ENCODE results near the gene GNAQ.

GNAQ gene

DNA sequence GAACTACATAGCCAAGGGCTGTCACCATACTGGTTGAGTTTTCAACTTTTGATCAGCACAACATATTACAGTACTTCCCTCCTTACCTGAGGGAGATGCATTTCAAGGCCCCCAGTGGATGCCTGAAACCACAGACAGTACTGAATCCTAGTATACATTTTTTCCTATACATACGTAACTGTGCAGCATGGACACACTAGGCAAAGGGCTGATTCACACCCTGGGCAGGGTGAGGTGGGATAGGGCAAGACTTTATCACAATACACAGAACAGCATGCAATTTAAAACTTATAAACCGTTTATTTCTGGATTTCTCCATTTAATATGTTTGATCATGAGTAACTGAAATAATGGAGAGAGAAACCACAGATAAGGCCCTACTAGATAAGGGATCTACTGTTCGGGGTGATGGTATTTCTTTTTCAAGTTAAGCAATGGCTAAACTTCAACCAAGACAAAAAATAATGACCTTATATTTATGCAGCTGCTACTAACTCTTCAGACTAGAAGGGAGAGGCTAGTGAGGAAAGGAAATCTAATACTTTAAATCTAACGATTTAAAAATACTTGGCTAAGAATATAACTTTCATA is 196.6 kb downstream of the GNAQ start:
- no peak for DNase-seq

DNA sequence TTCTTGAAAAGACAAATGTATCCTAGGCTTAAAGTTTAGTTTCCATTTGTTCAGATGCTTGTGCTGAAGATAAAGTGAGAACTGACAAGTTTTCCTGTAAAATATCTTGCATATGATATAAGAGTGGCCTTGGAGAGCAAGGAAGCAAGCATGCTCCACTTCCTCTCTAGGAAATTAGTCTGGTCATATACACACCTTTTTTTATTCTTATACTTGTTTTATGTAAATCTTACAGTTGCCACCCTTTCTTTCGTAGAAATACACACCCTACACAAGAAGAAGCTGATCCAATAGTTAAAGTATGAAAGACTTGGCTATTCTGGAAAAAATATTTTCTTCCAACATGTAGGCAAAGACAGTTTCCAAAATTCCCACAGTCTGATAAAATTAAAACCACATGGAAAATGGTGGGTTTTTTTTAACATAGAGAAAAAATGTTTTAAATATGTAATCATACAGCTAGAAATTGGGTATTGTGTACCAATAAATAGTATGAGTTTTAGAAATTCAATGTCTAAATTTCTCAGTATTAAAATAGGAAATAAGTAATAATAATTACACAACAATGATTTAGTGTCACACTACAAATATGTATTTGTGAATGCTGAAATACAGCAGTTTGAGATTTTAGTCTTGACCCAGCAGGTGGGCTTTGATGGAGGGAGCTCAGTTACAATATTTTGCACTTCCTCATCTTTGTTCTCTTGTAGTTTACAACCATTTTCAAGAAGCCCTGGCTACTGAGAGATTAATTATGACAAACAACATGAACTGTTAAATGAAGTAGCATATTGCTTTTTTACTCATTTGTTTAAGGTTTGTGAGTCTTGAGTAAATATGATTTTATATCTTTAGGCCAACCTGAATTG is 197.8 kb downstream of the GNAQ start:
- no peak for DNase-seq

DNA sequence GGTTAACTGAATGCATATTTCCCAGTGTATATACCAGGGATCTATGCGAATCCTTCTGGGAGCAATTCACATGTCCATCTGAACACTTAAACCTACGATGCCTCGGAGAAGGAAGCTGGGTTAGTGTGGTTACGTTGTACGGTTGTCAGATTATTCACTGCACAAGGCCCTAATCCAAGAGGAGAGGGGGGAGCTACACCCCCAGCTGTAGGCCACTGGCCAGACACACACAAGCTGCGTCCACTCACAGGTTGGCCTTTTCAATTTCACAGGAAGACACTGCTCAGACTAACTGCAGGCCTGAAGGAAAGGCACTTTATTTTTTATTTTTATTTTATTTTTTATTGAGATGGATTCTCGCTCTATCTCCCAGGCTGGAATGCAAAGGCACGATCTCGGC is 199.0 kb downstream of the GNAQ start:
- DNase-seq: no peak

DNA sequence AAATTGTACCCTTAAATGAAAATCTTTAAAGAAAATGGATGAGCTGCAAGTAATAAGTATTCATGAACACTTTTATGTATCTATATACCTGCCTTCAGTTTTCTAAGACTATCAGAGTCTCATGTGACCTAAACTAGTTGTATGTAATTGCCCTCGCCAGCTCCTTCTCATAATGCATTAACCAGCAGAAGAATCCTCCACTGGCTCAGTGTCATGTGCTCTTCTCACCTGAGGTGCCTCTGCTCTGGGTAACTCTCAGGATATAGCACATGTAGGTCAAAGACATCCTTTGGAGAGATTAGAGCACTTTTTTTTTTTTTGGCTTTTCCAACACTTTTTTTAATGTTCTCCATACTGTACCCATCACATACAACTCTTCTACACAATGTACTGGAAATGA is 199.8 kb downstream of the GNAQ start:
- DNase-seq: no peak

DNA sequence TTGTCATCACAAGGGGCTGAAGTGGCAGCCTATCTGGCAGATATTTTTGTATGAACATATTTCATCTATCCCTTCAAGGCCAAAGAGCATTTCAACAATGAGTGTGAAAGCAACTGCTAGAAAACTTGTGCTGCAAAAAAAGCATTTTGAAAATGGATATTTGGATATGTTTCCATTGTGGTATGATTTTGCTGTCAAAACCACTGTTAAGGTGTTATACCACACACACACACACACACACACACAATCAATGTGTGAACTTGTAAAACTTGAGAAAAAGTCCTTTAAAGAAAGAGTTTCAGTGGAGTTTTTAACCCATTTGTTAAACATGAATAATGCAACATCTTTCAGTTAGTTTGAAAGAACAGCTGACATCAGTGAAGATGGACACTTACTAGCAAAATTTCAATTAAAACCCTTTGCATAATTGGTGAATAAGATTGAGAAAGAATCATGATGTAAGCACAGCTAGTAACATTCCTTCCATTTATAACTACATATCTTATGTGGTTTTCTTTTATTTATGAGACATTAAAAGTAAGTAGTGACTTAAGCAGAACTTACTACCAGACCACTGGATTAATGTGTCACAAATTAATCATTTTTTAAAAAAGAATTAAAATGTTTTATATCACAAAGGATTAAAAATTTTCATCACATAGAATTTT is 200.9 kb downstream of the GNAQ start:
- no peak for DNase-seq

- no peak for DNase-seq
Measured at GRCh38 chr9:77829420-77829819, 202.2 kb downstream of the GNAQ start.

DNA sequence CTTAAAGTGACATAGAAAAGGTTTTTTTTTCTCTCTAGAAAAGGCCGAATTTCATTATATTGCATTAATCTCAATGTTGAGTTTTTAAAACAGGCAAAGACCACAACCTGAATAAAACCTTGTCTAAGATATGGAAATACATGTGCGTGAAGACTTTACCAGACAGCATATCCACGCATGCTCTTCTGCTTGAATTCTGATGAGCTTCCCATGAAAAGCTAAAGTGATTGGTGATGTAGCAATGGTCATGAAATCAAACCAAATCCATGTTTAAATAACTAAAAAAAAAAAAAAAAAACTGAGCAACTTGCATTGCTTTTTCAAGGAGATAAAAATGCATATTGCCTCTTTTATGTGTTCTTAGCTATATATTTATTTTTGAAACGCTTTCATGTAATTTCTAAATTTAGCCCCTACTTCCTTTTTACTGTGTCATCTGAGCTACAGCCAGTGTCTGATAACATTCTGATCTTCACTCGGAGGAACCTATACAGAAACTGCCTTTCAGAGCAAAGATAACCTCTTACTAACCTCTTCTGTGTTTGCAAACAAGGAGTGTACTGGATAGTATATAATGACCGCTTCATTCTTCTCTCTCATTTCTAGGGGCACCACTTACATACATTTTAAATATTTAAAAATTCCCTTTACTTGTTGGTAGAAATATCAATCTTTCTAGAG is 204.4 kb downstream of the GNAQ start:
- DNase-seq: no peak

GRCh38 chr9:77826621-77827020 is 205.0 kb downstream of the GNAQ start:
- no peak for DNase-seq

GRCh38 chr9:77826116-77826515 is 205.5 kb downstream of the GNAQ start:
- DNase-seq: no peak

- DNase-seq: no peak
Measured at GRCh38 chr9:77825361-77825760, 206.2 kb downstream of the GNAQ start.

DNA sequence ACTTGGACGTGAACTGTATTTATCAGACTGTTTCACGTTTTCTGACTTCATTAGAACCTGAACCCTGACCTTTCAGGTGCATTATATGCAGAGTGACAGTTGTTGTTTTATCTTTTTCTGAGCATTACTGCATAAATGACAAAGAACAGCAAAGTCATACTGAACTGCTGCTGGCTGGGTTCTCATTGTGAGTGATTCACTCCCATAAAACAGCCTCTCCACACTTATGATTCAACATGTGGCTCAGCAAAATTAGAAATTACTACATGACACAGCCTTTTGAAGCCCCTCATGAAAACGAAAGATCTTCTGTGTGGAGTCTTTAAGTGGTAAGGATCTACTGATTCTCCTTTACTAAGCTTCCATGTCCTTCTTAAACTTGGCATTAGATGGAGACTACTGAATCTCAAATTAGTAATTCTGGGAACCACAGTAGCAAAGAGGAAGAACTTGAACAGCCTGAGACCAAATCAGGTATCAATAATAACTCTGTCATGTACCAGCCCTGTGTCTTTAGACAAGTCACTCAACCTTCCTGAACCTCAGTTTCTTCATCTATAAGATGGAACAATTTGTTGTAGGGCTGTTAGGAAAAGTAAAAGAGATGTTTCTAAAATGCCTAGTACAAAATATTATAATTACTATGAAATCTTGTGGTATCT is 211.2 kb downstream of the GNAQ start:
- no peak for DNase-seq

DNA sequence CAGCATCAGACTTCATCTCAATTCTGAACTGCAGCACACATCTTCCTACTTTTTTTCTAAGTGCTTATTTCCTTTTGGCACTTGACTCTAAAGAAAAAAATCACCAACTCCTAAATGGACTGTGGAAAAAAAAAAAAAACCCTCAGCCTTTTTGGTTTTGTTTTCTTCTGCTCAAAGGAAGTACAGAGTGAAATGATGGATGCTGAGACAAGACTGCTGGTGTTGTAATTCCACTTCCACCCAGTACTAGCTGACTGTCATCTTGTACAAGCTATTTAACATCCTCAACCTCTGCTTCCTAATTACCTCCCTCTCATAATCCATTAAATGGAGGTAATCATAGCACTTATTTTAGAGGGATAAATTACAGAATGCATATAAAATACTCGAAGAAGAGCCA is 212.0 kb downstream of the GNAQ start:
- DNase-seq: no peak

DNA sequence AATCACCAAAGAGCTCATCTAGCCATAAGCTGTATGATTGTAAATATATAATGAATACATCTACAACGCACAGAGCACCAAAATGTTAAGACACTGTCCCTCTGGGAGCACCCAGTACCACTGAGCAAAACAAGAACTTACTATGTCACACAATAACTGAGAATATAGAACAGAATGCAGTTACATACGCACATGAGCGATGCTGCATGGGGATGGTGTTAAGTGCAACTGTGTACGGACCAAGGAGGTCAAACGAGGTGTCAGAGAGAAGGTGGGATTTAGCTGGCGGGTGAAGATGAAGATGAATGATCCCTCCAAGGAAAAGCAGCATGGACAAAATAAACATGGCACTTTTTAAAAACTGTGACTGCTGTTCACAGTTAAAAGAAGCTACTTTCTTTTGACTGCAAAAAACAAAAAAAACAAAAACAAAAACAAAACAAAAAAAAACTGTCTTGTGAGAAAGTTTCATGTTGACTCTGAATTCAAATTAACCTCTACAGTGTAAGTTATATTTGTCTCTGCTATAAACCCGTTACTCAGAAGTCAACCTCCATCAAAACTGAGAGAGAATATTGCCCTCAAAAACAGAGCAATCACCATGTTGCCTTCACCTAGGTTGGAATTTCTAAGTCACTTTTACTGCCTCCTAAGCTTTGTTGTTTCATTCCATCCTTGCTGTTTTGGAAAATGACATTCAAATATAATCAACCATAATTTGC is 213.9 kb downstream of the GNAQ start:
- no peak for DNase-seq

DNA sequence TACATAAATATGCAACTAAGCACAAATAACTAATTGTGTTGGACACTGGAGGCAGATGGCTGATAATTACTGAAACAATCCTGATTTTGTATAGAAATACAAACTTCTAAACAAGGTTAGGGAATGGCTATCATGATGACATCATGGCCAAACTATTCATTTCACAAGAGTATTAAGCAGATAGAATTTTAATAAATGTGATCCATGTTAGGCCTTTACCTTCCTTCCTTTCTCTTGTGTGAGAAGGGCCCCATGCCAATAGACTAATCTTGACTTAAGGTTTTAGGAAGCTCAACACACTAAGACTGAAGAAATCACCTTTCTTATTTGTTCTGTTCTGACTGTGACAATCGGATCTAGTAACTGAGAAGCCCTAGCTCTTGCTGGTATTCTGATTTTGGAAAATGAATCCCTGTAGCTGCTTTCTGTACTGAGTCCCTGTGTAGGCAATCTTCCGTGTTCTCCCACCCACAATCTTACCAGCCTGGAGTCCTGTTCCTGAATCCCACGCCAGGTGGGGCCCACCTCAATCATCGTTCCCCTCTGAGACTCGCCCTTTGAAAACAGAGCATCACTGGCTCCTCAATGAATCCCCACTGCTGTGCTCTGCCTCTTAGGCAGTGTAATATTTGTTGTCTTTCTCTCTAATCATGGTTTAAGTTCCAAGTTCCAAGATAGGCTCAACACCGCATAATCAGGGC is 214.8 kb downstream of the GNAQ start:
- no peak for DNase-seq

GRCh38 chr9:77815260-77815659 is 216.4 kb downstream of the GNAQ start:
- no peak for DNase-seq

DNA sequence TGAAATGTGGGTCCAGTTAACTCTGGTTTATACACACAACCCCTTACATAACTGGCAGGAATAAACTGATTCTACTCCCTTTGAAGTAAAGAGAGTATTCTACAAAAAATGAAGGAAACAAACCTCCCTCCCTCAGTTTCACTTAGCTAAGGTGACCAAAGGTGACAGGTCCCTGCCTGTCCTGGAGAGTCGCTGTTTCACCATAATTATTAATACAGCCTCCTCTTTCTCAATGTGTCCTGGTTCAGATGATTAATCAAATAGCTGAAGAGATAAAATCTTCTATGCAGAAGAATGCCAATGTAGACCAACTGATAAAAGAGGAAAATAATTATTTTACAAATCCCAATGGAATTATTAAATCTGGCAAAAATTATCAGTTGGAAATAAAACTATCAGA is 219.8 kb downstream of the GNAQ start:
- no peak for DNase-seq

DNA sequence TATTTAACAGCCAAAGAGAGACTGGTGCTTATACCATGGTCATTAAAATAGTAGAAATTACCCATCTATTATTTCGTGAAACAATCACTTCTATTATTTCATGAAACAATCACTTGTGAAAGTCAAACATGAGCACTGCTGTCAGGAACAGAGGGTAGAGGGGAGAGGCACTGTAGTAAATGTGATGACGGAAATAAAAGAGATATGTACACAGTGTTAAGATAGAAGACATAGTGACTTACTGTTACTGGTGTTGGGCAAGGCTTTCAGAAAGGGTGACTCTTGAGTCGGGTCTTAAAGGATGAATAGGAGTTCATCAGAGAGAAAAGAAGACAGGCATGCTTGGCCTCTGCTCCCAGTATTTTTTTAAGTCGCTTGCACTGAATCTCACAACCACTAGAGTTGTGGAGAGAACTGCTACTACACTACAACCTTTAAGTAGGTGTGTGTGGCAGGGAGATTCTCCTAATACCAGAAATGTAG is 220.9 kb downstream of the GNAQ start:
- DNase-seq: no peak

GRCh38 chr9:77810047-77810446 is 221.6 kb downstream of the GNAQ start:
- no peak for DNase-seq

- no peak for DNase-seq
Measured at GRCh38 chr9:77809552-77809951, 222.1 kb downstream of the GNAQ start.

GRCh38 chr9:77808751-77809081 is 222.9 kb downstream of the GNAQ start:
- DNase-seq: no peak

Measured in NCI-H1930 (cell line).